ENCODE measurements around the gene PRKCH. TPM values are rescaled to one million over a fixed set of nuclear protein-coding genes. Genes with fewer than 3 reads are reported as not detected.

The PRKCH gene
- total and polyA plus RNA-seq, 9 of the 15 experiments (the other 6 are each of a cell fraction or from before 2014, with no cell fraction given), result 0.61 to 4.4 (median 4.0) TPM

- no peaks in the 10 kb centered on the region for H3K27me3 ChIP-seq (ENCODE audit: control insufficient read depth in 2 of 2, insufficient read depth in 2 of 2, low read length in 2 of 2)
- BruUV-seq (replicated peaks), result no TSS peak
- H3K9me1 ChIP-seq (ENCODE audit: control insufficient read depth, insufficient read depth, low read length), result no peaks in the 10 kb centered on the region
- DNase-seq (ENCODE audit: extremely low read depth in 1 of 4, low spot score in 3 of 4) (no peak), ATAC-seq (no peak), FAIRE-seq (no peak)
- intact Hi-C loops (cut with micrococcal nuclease) (no loop called here), in situ Hi-C loops (cut with MboI) (no loop called here)
- H3K9ac ChIP-seq (ENCODE audit: insufficient read depth in 1 of 2, low read depth in 2 of 2, low read length in 2 of 2), result no peak overlapping the region
- ChIA-PET CTCF (ENCODE audit: low intra/inter-chr PET ratio) (interaction anchor here (0.7 kb wide), 1 partner anchor 610 kb away, joined by 4 read pairs; no protein-coding TSS in a partner anchor), POLR2A (no interaction called here)
- no peak overlapping the region for H3K4me3 ChIP-seq
- no peak overlapping the region for H2AFZ ChIP-seq (ENCODE audit: low read depth, low read length)
- no peak overlapping the region for H3K4me2 ChIP-seq (ENCODE audit: insufficient read depth, low read length)
- no peaks in the 10 kb centered on the region for H4K20me1 ChIP-seq (replicated peaks; ENCODE audit: control insufficient read depth, insufficient read depth, low read length)
- WGBS (ENCODE audit: insufficient coverage, low coverage, missing lambda C conversion rate), result 15% methylated on average over 2 of the region's 3 CpGs
- H3K79me2 ChIP-seq (ENCODE audit: control insufficient read depth, insufficient read depth, low read length), result no peaks in the 10 kb centered on the region
- no peaks in the 10 kb centered on the region for H3K4me1 ChIP-seq (replicated peaks in 1 of 2; ENCODE audit: control insufficient read depth in 2 of 2, insufficient read depth in 2 of 2, low read length in 2 of 2)
- H3K36me3 ChIP-seq (ENCODE audit: control insufficient read depth, insufficient read depth, low read length), result no peaks in the 10 kb centered on the region
- H3K9me3 ChIP-seq (replicated peaks; ENCODE audit: control insufficient read depth, insufficient read depth, low read depth, low read length), result no peaks in the 10 kb centered on the region
- TF ChIP-seq ETV5 (CRISPR knock-in tag; IDR thresholded peaks at IDR 0.05; ENCODE audit: low read depth), result no peak
- no peak for TF ChIP-seq ZNF445 (CRISPR knock-in tag; IDR thresholded peaks at IDR 0.05; ENCODE audit: low read depth)
- TF ChIP-seq MEIS2 (IDR thresholded peaks at IDR 0.05; ENCODE audit: partially characterized antibody), result no peak
- TF ChIP-seq ZNF695 (CRISPR knock-in tag; IDR thresholded peaks at IDR 0.05), result no peak
- TF ChIP-seq MED1 (CRISPR knock-in tag; IDR thresholded peaks at IDR 0.05; ENCODE audit: borderline replicate concordance), result no peak
- no peak for TF ChIP-seq ZNF79 (CRISPR knock-in tag; IDR thresholded peaks at IDR 0.05; ENCODE audit: low read depth)
- TF ChIP-seq SRSF7 (optimal IDR thresholded peaks at IDR 0.05; ENCODE audit: low read depth, low read length), result no peak
- no peak for TF ChIP-seq PPARD (CRISPR knock-in tag; IDR thresholded peaks at IDR 0.05)
- TF ChIP-seq KDM1A (IDR thresholded peaks at IDR 0.05), result no peak
- no peak for TF ChIP-seq SREBF1 (IDR thresholded peaks at IDR 0.05; ENCODE audit: borderline replicate concordance, low read depth, low read length)
- no peak overlapping the region for H3K27ac ChIP-seq (ENCODE audit: extremely low read depth, low read depth, low read length)
Observed at GRCh38 chr14:61396694-61397093, 75.3 kb downstream of the PRKCH start.
